GM13976 (cell line): Measurements from ENCODE around the gene KDM5A.
"Not testable (repeated sequence)": the region's sequence is repeated elsewhere in the genome, so short reads cannot be mapped to it uniquely, and the experiment has no call there.

Source experiments
- DNase-seq: peaks from one replicate; pipeline ENCODE4 v3.0.0; 2012; ENCODE audit warnings: low spot score
- in situ Hi-C: fragments of 300-500 bp; cut with MboI; formaldehyde crosslinking; loops from one replicate; pipeline ENCODE4 v1.12.0; 2022; ENCODE audit warnings: low sequenced_read_pairs, mixed read lengths, inconsistent platforms; ENCODE audit not compliant: unreplicated experiment
- TF ChIP-seq, protein P1 (sequence below): IDR thresholded peaks from 2 replicates; pipeline ENCODE4 v1.5.1; 2012; ENCODE audit warnings: borderline replicate concordance, mild to moderate bottlenecking; ENCODE audit not compliant: insufficient read depth; ENCODE audit errors: extremely low read depth, missing control alignments, control extremely low read depth

The KDM5A gene

DNA sequence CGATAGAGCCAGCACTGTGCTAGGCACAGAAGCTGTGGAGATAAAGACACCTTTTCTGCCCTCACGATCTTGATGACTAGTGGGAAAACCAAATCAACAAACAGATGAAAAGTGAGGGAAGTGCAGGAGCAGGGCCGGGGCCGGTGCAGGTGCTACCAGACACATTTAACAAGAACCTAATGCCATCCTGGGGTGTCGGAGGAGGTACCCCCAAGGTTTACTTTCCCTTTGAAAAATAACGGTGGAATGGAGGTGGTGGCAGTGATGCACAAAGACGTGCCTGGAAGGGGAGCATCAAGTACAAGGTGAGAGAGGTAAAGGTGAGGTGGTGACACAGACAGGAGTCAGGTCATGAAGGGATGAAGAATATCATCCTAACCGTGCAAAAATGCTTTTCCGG is 148.6 kb downstream of the KDM5A start:
- TF ChIP-seq, protein P1, sequence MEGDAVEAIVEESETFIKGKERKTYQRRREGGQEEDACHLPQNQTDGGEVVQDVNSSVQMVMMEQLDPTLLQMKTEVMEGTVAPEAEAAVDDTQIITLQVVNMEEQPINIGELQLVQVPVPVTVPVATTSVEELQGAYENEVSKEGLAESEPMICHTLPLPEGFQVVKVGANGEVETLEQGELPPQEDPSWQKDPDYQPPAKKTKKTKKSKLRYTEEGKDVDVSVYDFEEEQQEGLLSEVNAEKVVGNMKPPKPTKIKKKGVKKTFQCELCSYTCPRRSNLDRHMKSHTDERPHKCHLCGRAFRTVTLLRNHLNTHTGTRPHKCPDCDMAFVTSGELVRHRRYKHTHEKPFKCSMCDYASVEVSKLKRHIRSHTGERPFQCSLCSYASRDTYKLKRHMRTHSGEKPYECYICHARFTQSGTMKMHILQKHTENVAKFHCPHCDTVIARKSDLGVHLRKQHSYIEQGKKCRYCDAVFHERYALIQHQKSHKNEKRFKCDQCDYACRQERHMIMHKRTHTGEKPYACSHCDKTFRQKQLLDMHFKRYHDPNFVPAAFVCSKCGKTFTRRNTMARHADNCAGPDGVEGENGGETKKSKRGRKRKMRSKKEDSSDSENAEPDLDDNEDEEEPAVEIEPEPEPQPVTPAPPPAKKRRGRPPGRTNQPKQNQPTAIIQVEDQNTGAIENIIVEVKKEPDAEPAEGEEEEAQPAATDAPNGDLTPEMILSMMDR: no peak
- no peak for DNase-seq
- in situ Hi-C loops: no loop called here

DNA sequence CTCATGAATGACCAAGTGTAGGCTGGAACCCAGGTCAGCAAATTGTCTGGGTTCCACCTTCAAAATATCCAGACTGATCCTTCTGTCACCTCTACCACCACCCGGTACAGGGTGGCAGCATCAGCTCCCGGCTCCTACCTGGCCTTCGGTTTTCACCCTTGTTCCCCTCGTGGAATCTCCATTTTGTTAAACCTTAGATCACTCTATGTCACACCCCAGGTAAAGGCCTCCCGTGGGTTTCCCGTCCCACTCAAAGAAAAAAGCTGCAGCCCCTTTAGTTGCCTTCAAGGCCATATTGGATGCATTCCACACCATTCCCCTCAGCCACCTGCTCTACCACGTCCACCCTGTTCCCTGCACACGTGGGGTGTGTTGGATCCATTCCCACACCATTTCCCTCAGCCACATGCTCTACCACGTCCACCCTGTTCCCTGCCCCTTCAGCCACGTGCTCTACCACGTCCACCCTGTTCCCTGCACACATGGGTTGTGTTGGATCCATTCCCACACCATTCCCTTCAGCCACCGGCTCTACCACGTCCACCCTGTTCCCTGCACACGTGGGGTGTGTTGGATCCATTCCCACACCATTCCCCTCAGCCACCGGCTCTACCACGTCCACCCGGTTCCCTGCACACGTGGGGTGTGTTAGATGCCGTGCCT is 150.3 kb downstream of the KDM5A start:
- in situ Hi-C loops: no loop called here
- TF ChIP-seq, protein P1: no peak
- no peak for DNase-seq

DNA sequence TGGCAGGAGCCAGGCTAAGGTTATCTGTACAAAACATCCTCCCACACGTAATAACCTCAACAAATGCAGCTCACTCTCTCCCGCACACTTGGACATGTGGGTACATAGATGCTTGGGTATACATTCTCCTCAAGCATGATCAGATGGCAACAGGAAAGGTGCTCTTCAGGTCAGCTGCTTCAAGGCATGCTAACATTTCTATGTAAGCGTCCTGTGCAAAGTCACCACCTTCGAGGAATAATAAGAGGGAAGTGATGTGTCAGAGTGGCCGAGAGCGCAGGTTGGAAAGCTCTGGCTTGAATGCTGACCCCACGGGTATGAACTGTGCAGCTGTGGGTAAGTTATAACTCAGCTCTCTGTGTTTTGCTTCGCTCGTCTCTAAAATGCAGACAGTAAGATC is 151.0 kb downstream of the KDM5A start:
- in situ Hi-C loops: no loop called here
- no peak for DNase-seq
- TF ChIP-seq, protein P1: no peak

DNA sequence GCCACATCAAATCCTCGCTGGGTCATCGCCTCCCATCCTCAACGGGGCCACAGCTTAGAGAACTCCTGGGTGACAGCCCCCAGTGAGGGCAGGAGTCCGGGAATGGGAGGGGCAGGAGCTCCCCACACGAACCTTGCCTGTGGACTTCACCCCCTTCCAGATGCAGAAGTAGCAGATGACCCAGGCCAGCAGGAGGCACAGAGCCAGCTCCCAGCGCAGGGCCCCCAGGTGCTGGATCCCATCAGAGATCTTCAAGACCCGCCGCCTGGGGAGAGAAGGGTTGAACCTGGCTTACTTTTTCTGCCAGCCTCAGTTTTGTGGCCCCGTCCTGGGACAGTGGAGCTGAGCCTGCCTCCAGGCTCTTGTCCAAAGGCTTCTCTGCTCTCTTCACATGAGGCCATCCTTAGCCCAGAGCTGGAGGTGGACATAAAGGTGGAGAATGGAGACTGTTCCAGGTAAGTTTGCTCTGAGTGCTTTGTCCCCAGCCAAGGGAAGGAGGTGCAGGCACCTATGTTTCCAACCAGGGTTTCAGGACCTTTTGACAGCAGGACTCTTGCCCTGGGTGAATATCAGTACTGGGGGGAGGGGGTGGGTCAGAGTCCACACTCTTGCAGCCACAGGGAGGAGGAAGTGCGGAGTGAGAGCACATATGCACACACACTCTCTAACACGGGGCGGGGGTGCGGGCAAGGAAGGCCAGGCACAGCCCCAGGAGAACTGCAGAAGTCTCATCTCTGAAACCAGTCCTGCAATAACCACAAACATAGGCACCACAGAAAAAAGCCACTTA is 151.9 kb downstream of the KDM5A start:
- DNase-seq: no peak
- in situ Hi-C loops: no loop called here
- TF ChIP-seq, protein P1: no peak

DNA sequence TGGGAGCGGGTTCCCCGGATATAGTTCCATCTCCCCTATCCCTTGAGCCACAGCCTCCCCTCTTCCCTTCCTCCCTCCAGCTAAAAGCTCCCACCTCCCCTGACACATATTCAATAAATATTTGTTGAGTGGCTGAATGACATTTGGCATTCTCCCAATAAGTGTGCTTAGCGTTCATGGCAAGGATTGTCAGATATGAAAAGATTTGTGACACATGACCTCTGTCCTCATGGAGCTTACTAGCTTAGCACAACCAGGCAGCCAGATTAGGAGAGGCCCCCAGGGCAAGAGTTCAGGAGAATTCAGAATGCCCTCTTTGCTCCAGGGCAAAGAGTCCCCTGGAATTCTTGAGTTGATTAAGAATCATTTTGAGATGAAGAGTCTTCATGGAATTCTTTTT is 152.7 kb downstream of the KDM5A start:
- in situ Hi-C loops: no loop called here

DNA sequence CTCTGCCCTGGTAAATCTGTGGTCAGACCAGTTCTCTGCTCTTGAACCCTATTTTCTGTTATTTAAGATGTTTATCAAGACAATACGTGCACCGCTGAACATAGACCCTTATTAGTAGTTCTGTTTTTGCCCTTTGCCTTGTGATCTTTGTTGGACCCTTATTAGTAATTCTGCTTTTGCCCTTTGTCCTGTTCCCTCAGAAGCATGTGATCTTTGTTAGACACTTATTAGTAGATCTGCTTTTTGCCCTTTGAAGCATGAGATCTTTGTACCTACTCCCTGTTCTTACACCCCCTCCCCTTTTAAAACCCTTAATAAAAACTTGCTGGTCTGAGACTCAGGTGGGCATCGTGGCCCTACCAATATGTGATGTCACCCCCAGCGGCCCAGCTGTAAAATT is 153.2 kb downstream of the KDM5A start:
- DNase-seq, in situ Hi-C loops: not testable (repeated sequence)

More for the DNA sequence above, 152.7 kb downstream of the KDM5A start:
- TF ChIP-seq, protein P1: no peak
- no peak for DNase-seq

DNA sequence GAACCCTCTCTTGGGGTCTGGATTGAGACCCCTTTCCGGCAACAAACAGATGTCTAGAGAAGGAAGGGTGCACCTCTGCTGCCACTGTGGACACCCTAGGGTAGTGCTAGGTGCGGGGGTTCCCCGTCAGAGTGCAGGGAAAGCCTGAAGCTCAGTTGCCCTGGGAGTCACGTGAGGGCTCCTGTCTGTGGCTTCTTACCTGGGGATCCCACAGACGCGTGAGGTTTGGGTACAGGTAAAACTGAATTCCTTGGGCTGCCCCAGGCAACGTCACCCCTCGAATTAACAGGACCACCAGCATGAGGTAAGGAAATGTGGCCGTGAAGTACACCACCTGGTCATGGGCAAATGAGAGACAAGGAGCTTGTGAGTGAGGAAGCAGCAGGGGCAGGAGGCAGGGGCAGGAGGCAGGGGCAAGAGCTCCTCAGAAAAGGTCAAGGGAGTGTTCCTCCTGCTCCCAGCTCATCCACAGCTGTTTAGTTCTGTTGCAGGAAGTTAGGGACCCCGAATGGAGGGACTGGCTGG is 154.2 kb downstream of the KDM5A start:
- TF ChIP-seq, protein P1: no peak
- no peak for DNase-seq
- in situ Hi-C loops: no loop called here
